Measurements from ENCODE around the gene ARL1. TPM values are rescaled to one million over a fixed set of nuclear protein-coding genes. Genes with fewer than 3 reads are reported as not detected.

ARL1 gene
- total RNA-seq (100 to 1,000 TPM in 1 of 2 donors, 10 to 100 TPM in 1; 96.2 to 106 TPM), polyA plus RNA-seq (ENCODE audit: insufficient read length in 6 of 6) (100 to 1,000 TPM in 5 of 6 donors, 10 to 100 TPM in 1; 90.3 to 124 (median 110) TPM)
- long read RNA-seq, donor 1, transcript ARL1-201 (6 exons, 3,241 nt), result major isoform, 47 of 67 reads
- long read RNA-seq, donor 1, transcript ARL1-209 (5 exons, 879 nt), result minor isoform, 6 of 67 reads
- long read RNA-seq, donor 1, partial matches to known transcripts, result 5 of 67 reads
- long read RNA-seq, donor 1, other reads (novel, unspliced or antisense), result 9 of 67 reads
- long read RNA-seq, donor 2, transcript ARL1-201 (6 exons, 3,241 nt), result major isoform, 36 of 37 reads
- long read RNA-seq, donor 2, partial matches to known transcripts, result 0 of 37 reads
- long read RNA-seq, donor 2, other reads (novel, unspliced or antisense), result 0 of 37 reads
- long read RNA-seq, donor 3, transcript ARL1-201 (6 exons, 3,241 nt), result major isoform, 37 of 38 reads
- long read RNA-seq, donor 3, partial matches to known transcripts, result 0 of 38 reads
- long read RNA-seq, donor 3, other reads (novel, unspliced or antisense), result 0 of 38 reads
- long read RNA-seq, donor 4, transcript ARL1-201 (6 exons, 3,241 nt), result major isoform, 35 of 46 reads
- long read RNA-seq, donor 4, partial matches to known transcripts, result 3 of 46 reads
- long read RNA-seq, donor 4, other reads (novel, unspliced or antisense), result 7 of 46 reads
- long read RNA-seq, donor 5, transcript ARL1-209 (5 exons, 879 nt), result minor isoform, 5 of 59 reads
- long read RNA-seq, donor 5, transcript ARL1-201 (6 exons, 3,241 nt), result major isoform, 48 of 59 reads
- long read RNA-seq, donor 5, partial matches to known transcripts, result 0 of 59 reads
- long read RNA-seq, donor 5, other reads (novel, unspliced or antisense), result 6 of 59 reads
- long read RNA-seq, donor 6, transcript ARL1-201 (6 exons, 3,241 nt), result major isoform, 47 of 51 reads
- long read RNA-seq, donor 6, partial matches to known transcripts, result 0 of 51 reads
- long read RNA-seq, donor 6, other reads (novel, unspliced or antisense), result 0 of 51 reads
- long read RNA-seq, donor 7, transcript ARL1-201 (6 exons, 3,241 nt), result major isoform, 32 of 34 reads
- long read RNA-seq, donor 7, partial matches to known transcripts, result 0 of 34 reads
- long read RNA-seq, donor 7, other reads (novel, unspliced or antisense), result 0 of 34 reads
- long read RNA-seq, donor 8, transcript ARL1-201 (6 exons, 3,241 nt), result major isoform, 55 of 56 reads
- long read RNA-seq, donor 8, partial matches to known transcripts, result 0 of 56 reads
- long read RNA-seq, donor 8, other reads (novel, unspliced or antisense), result 0 of 56 reads
- long read RNA-seq, donor 9, result 0 reads
- long read RNA-seq, donor 10, transcript ARL1-201 (6 exons, 3,241 nt), result major isoform, 20 of 22 reads
- long read RNA-seq, donor 10, partial matches to known transcripts, result 0 of 22 reads
- long read RNA-seq, donor 10, other reads (novel, unspliced or antisense), result 2 of 22 reads
- long read RNA-seq, donor 11, transcript ARL1-201 (6 exons, 3,241 nt), result major isoform, 22 of 23 reads
- long read RNA-seq, donor 11, partial matches to known transcripts, result 0 of 23 reads
- long read RNA-seq, donor 11, other reads (novel, unspliced or antisense), result 0 of 23 reads
- long read RNA-seq, donor 12, transcript ARL1-201 (6 exons, 3,241 nt), result major isoform, 33 of 35 reads
- long read RNA-seq, donor 12, partial matches to known transcripts, result 0 of 35 reads
- long read RNA-seq, donor 12, other reads (novel, unspliced or antisense), result 0 of 35 reads

- Histone ChIP-seq H3K27me3 (no peaks in the 10 kb centered on the region), H3K9me3 (no peaks in the 10 kb centered on the region), H3K27ac (peak within 1 kb of the TSS; percentile 93 to 94), H3K4me1 (peaks cover 7 to 31% of the 10 kb centered on the region in 2 donors), H3K4me3 (peak within 1 kb of the TSS; percentile 66 to 68), H3K36me3 (peaks cover 0 to 7% of the 10 kb centered on the region in 2 donors)
- TF ChIP-seq CTCF (IDR thresholded peaks at IDR 0.05), result no peak
- DNase-seq (peak; percentile 89 to 95 (median 90)), ATAC-seq (peak; percentile 95)
- intact Hi-C loops (cut with DNase I), result no loop called here
These were observed at the start of gene ARL1 for GRCh38 chr12:101407436-101408345. Gene ARL1, minus strand, starts transcription at chr12:101407772. Its CDS starts 127 bp downstream, at chr12:101407645.

- no peaks in the 10 kb centered on the region for H3K27me3 ChIP-seq
- no peaks in the 10 kb centered on the region for H3K36me3 ChIP-seq
- peaks cover 3 to 15% of the 10 kb centered on the region in 2 donors for H3K4me1 ChIP-seq
- H3K27ac ChIP-seq, result no peak overlapping the region
- no peak for DNase-seq
- no peak for ATAC-seq
- no peak for TF ChIP-seq CTCF (IDR thresholded peaks at IDR 0.05)
- no peak overlapping the region for H3K4me3 ChIP-seq
- intact Hi-C loops (cut with DNase I), result no loop called here
- peaks cover 0 to 2% of the 10 kb centered on the region in 2 donors for H3K9me3 ChIP-seq
These were observed 48.1 kb upstream of the ARL1 start for GRCh38 chr12:101455685-101456084.

GRCh38 chr12:101441461-101442224, 34.1 kb upstream of the ARL1 start:
- Histone ChIP-seq H3K36me3 (no peaks in the 10 kb centered on the region), H3K4me3 (no peak overlapping the region), H3K27me3 (no peaks in the 10 kb centered on the region), H3K9me3 (no peaks in the 10 kb centered on the region), H3K27ac (no peak overlapping the region), H3K4me1 (peaks cover 0 to 14% of the 10 kb centered on the region in 2 donors)
- DNase-seq (no peak), ATAC-seq (no peak)
- intact Hi-C loops (cut with DNase I), result no loop called here
- TF ChIP-seq CTCF (IDR thresholded peaks at IDR 0.05), result no peak
